NK-92 (cell line): Measurements from ENCODE around the gene PPARD.
"Not testable (repeated sequence)": the region's sequence is repeated elsewhere in the genome, so short reads cannot be mapped to it uniquely, and the experiment has no call there.

Experiments used
- DNase-seq: peaks from one replicate; lab custom pipeline; 2025; ENCODE audit not compliant: unreplicated experiment; lab: John Stamatoyannopoulos, UW

Gene PPARD

DNA sequence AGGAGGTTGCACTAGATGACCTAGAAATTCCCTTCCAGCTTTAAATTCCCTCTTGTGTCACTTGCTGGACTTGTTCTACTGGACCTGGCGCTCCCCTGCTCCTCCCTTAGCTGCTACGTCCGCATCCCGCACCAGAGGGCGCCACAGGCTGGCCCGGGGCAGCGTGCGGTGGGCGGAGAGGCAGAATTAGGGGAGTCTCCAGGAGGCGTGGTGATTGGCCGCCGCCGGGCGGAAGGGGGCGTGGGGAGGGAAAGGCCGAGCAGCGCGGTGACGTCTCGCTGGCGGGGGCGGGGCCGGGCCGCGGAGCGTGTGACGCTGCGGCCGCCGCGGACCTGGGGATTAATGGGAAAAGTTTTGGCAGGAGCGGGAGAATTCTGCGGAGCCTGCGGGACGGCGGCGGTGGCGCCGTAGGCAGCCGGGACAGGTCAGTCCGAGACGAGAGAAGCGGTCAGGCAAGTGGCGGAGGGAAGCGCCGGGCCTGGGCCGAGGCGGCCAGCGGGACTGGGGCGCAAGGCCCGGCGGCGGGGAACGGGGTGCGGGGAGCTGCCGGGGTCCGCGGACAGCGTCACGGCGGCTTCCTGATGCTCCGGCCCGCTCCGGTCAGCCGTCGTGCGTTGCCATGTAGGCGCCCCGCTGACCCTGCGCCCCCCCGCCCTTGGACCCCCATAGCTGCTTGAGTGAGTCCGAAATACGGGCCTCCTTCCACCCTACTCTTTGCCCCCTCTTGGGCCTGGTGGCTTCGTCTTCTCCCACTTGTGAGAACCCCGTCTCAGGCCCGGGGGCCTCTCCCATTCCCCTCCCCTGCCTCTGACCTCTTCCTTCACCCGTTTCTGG, at the start of gene PPARD:
Gene PPARD (plus strand): TSS at position 301 of the 834 bp plus-strand sequence. CDS start 68,530 bp downstream, outside the sequence.
- DNase-seq = peak; percentile 79

GRCh38 chr6:35293681-35294080, 48.7 kb upstream of the PPARD start:
- no peak for DNase-seq

GRCh38 chr6:35294308-35294945, 47.9 kb upstream of the PPARD start:
- no peak for DNase-seq

GRCh38 chr6:35295036-35295435, 47.3 kb upstream of the PPARD start:
- DNase-seq = no peak

DNA sequence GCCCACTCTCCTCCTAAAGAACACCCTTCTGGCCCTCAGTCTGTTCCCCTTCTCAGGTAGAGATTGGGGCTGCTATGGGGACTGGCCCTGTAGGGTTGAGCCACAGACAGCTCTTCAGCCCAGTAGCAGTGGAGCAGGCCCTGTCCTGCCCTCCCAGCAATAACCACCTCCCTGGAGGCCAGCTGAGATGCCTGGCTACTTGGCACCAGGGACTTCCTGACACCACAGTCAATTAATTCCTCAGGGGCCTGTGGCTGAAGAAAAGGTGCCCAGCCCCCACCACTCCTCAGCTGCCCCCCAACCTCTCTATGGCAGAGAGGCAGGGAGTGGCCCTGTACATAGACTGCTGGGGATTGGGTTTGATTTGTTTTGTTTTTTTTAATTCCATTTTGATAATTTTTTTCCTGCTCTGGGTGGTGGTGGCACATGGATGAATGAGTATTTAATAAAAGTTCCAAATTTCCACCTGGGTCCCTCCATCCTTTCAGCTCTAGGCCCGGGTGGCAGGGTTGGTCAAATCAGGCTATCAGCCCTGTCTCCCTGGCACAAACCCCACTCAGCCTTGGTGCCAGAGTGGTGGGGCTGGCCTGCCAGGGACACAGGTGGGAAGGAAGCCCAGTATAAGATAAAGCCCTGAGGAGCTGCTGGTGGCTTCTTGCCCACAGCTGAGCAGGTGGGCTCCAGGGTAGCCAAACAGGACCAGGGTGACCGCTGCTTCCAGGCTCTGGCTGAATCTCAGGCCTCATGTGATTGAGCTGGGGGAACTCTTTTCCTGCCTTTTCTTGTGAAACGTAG, 46.6 kb upstream of the PPARD start:
- no peak for DNase-seq

- DNase-seq = no peak
Observed at GRCh38 chr6:35296931-35297600, 45.3 kb upstream of the PPARD start.

DNA sequence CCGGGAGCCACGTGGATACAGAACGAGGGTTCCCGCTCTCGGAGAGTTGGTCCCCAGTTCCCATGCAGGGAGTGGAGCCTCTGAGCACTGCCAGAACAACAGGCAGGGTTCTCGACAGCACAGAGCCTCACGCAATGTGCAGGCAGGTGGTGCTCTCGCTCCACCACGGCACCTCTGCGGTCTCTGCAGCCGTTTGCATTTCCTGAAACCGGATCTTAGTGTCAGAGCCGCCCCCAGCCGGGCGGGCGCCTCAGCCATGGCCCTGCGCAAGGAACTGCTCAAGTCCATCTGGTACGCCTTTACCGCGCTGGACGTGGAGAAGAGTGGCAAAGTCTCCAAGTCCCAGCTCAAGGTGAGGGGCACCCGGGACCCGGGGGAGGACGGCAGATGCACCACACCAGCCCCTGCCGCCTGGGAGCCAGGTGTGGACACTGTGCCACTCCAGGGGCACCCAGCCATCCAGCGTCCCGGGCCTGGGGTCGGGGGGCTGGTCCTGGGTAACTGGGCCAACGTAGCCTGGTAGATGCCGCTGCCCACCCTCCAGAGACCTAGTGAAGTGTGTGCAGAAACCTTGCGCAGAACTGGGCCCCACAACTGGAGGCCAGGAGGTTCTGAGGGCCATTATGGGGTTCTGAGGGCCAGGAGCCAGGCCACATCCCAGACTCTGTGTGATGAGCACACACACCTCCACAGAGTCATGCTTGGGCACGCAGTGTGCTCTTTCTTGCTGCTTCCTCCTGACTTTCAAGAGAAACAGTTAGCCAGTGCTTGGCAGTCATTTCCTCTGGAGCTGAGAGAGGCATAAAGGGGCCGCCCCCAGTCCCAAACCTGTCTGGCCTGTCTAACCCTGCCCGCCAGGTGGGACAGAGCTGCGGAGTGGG, 44.5 kb upstream of the PPARD start, which contains the start of gene DEF6:
Gene DEF6 (plus strand): TSS at position 218 of the 881 bp plus-strand sequence. CDS start 39 bp downstream, at position 257.
- peak; percentile 20 for DNase-seq

- DNase-seq = no peak
Observed at GRCh38 chr6:35298625-35299140, 43.7 kb upstream of the PPARD start.

- no peak for DNase-seq
Observed at GRCh38 chr6:35299674-35300073, 42.7 kb upstream of the PPARD start.

DNA sequence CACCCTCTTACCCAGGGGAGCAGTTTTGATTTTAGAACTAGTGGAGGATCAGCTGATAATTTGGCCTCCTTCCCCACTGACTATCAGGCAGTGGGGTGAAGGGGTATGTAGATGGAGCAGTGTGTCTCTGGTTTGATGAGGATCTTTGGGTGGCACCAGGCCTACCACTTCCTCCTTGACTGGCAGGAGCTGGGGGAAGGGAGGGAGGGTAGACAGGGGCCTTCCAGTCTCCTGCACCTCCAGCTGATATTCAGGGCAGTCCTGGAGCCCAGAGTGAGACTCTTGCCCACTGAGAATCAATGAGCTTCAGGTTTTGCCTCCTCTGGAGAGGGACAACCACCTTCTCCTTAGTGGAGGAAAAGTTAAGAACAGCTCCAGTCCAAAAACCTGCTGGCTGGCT, 41.5 kb upstream of the PPARD start:
- no peak for DNase-seq

- DNase-seq = no peak
Observed at GRCh38 chr6:35302604-35303241, 39.6 kb upstream of the PPARD start.

DNA sequence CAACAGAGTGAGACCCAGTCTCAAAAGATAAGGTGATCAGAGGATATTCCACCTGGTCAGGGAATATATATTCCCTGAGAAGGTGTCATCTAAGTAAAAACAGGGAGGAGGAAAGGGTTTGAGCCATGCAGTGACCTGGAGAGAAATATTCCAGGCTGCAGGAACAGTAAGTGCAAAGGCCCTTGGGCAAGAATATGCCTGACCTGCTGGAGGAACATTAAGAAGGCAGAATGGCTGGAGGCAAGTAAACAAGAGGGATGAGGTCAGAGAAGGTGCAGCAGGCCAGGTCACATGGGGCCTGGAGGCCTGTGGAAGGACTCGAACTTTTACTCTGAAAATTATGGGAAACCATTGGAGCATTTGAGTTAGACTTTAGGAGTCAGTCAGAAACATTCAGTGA, 38.1 kb upstream of the PPARD start:
- DNase-seq = no peak

DNA sequence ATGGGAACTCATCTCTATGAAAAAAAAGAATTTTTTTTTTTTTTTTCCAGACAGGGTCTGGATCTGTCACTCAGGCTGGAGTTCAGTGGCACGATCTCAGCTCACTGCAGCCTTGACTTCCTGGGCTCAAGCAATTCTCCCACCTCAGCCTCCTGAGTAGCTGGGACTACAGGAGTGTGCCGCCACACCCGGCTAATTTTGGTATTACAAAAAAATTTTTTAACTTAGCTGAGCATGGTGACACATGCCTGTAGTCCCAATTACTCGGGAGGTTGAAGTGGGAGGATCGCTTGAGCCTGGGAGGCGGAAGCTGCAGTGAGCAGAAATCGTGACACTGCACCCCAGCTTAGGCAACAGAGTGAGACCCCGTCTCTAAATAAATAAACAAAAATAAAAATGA, 37.2 kb upstream of the PPARD start:
- no peak for DNase-seq

- not testable (repeated sequence) for DNase-seq
Observed at GRCh38 chr6:35307138-35307537, 35.2 kb upstream of the PPARD start.

DNA sequence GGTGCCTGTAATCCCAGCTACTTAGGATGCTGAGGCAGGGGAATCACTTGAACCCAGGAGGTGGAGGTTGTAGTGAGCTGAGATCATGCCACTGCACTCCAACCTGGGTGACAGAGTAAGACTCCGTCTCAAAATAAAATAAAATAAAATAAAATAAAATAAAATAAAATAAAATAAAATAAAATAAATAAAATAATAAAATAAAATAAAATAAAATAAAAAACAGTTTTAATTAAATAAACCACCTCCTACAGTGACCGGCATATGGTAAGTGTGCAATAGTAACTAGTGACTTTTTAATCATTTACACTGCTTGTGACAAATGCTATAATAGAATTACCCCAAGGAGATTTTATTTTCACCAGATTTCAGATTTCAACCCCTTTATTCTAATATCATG, 33.8 kb upstream of the PPARD start:
- DNase-seq = not testable (repeated sequence)

GRCh38 chr6:35309611-35310264, 32.6 kb upstream of the PPARD start:
- DNase-seq = no peak

DNA sequence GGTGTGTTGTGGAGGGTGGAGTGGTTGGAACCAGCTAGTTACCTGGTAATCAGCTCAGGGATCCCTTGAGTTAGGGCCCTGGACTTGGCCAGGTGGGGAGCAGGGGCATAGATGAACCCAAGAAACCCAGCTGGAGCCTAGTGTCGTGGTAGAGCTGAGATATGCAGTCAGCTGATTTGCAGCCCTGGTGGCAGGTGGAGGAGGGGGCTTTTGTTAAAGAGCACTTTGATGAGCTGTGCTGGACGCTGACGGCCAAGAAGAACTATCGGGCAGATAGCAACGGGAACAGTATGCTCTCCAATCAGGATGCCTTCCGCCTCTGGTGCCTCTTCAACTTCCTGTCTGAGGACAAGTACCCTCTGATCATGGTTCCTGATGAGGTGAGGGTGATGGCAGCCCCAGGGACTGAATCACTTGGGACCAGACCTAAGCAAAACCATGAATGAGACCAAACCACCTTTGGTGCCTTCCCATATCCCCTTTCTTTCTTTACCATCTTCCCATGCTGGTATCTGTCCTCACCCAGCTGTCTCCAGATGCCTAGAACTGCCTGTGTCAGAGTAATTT, 32.0 kb upstream of the PPARD start:
- DNase-seq = no peak

- no peak for DNase-seq
Observed at GRCh38 chr6:35311390-35312075, 30.8 kb upstream of the PPARD start.
